Germinal center (tissue), 1 donor: ENCODE data around the gene SRL.
"Not testable (repeated sequence)": the region's sequence is repeated elsewhere in the genome, so short reads cannot be mapped to it uniquely, and the experiment has no call there.

Experiments
- DNase-seq: peaks from one replicate; pipeline ENCODE4 v3.0.0; 2012; ENCODE audit warnings: mixed read lengths, low spot score

The SRL gene

GRCh38 chr16:4226251-4227039 is 15.4 kb downstream of the SRL start:
- DNase-seq, result no peak

DNA sequence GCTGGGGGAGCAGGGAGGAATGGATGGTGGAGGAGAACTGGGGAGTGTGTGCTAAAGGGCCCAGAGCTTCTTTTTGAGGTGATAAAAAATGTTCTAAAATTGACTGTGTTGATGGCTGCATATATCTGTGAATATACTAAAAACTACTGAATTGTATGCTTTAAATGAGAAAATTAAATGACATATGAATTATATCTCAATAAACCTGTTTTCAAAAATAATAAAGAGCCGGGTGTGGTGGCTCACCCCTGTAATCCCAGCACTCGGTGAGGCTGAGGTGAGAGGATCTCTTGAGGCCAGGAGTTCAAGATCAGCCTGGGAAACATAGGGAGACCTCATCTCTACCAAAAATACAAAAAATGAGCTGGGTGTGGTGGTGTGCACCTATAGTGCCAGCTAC is 16.8 kb downstream of the SRL start:
- DNase-seq, result no peak

DNA sequence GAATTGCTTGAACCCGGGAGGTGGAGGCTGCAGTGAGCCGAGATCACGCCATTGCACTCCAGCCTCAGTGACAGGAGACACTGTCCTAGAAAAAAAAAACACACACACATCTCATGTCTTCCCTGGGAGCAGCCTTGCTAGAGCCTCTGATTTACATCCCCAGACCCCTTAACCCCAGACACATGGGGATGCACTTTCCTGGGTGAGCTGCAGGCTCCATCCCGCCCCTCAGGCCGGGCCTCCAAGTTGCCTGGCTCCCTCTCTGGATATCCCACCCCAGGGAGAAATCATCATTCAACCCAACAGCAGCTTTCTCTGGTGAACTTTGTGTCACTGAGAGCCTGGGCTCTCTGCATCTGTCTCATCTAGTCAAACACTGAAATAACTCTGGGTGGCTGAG is 21.5 kb downstream of the SRL start:
- no peak for DNase-seq

DNA sequence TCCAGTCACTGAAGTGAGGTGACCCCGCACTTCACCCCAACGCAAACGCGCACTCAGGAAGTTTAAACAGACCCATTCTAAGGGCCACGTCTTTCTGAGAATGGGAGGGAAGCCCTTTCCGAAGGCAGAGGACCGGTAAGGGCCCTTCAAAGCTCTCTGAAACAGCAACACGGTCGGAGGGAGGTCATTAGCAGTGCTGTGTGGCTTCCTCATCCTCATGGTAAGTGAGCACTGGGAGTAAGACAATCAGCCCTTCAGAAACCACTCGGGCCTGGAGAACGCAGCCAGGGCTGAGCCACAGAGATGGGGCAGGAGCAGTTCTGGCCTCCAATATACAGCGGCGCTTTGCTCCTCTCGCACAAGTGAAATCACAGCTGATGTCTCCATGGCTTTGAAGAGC is 23.7 kb downstream of the SRL start:
- no peak for DNase-seq

DNA sequence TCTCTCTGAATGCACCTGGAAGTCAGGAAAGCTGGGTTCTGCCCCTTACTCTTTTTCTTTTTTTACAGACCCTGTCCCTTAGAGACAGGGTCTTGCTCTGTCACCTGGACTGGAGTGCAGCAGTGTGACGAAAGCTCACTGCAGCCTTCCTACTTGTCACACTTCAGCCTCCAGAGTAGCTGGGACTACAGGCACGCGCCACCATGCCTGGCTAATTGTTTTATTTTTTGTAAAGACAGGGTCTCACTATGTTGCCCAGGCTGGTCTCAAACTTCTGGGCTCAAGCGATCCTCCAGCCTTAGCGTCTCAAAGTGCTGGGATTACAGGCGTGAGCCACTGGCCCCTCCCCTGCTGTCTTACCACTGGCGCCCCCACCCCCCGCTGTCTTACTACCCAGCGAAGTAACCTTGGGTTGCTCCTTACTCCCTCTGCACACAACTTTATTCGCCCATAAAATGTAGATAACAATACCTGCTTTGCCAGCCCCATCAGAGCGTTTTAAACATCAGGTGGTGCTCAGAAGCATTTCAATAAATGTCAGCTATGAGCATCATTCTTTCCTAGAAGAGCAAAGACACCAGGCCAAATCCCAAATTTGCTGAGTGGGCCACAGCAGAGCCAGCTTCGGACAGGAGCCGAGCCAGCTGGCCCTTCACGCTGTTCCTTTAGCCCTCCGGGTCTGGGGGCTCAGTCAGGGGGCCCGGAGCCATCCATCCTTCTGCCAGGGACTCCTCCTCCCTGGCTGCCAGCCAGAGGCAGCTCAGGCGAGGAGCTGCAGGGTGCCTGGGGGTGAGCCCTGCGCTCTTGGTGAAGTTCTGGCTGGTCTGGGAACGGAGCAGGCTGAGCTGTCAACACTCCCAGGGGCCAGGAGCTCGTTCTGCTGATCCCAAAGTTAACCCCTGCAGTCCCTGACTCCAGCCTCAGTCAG is 24.4 kb downstream of the SRL start:
- no peak for DNase-seq

- no peak for DNase-seq
These were observed 25.3 kb downstream of the SRL start for GRCh38 chr16:4216596-4216995.

- DNase-seq, result no peak
These were observed 26.8 kb downstream of the SRL start for GRCh38 chr16:4215106-4215505.

GRCh38 chr16:4214215-4214621 is 27.7 kb downstream of the SRL start:
- DNase-seq, result no peak

DNA sequence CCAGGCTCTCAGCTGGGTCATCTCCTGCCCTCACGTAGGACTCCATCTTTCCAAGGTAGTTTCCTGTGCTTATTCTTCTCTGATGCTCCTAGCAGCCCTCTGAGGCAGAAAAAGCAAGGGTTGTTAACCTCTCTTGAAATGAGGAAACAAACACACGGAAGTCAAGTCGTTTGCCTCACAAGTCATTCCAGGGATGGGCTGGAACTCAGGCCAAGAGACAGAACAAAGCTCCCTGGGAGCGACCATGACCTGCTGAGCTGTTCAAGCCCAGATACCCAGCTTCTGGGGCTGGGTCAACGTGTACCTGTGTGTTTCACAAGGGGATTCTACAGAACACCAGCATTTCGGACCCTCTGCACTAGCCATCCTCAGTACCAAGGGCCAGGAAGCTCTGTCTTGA is 28.1 kb downstream of the SRL start:
- no peak for DNase-seq

- no peak for DNase-seq
These were observed 29.0 kb downstream of the SRL start for GRCh38 chr16:4212934-4213296.

- no peak for DNase-seq
These were observed 29.5 kb downstream of the SRL start for GRCh38 chr16:4212211-4212933.

DNA sequence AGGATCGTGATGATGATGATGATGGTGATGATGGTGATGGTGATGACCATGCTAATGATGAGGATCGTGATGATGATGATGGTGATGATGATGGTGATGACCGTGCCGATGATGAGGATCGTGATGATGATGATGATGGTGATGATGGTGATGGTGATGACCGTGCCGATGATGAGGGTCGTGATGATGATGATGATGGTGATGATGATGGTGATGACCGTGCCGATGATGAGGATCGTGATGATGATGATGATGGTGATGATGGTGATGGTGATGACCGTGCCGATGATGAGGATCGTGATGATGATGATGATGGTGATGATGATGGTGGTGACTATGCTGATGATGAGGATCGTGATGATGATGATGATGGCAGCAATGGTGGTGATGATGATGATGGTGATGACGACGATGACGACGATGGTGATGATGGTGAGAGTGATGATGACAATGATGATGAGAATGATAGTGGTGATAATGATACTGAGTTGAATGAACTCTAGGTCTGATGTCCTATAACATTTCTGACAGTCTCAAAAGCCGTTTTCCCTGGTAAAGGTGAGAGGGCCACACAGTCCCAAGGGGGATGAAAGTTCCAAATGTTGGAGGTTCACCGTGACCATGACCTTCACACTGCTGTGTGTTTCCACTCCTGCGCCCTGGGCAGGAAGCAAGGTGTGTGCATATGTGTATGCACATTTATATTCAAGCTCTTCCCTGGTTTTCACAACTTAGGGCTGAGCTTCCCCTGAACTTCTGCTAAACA is 30.3 kb downstream of the SRL start:
- not testable (repeated sequence) for DNase-seq

DNA sequence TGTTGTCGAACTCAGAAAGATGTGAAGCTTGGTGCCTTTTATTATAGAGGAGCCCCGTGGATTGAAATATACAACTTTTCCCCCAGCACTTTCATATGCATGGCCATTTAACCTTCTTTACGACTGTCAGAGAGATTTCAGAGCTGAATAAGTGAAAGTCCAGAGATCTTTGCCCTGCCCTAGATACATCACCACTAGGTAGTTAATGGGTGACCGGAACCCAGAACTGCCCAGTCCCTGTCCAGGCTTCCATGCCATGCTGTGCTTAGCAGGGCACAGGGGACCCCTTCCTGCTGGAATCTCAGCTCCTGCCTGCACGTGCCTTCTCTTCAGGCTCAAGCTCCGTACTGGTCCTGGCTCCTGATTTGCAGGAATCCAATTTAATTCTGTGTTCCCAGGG is 32.2 kb downstream of the SRL start:
- no peak for DNase-seq

DNA sequence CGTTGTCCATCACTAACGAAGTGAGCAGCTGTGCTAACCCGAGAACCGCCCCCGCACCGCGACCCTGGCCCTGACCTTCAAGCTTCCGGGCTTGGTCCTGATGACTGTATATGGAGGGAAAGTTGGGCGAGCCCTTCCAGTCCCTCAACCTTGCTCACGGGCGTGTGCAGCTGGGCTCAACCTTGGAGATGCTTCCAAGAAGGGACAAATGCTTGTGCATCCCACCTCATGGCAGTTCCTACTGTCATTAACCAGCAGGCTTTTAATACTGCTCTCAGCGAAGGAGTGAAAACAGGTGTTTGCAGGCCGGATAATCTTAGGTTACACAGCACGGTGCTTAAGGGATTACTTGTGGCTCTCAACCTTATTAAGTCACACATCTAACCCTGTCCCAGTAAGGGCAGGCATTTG is 33.5 kb downstream of the SRL start:
- no peak for DNase-seq

- no peak for DNase-seq
These were observed 34.1 kb downstream of the SRL start for GRCh38 chr16:4207683-4208340.

DNA sequence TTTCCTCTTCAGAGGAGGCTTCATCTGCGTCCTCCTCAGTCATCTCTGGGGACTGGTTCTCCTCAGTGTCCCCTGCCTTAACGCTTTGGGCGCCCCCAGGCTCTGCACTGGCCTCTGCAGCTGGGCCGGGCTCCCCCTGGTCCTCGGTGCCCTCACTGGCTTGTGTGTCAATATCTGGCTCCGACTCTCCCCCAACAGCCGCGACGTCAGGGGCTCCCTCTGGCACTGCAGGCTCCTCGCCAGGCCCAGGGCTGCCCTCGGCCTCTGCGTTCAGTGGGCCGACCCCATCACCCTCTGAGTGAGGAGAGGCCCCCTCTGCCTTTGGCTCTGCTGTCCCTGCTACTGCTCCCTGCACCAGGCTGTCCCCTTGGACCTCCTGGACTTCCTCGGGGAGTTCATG is 34.7 kb downstream of the SRL start:
- DNase-seq, result no peak

DNA sequence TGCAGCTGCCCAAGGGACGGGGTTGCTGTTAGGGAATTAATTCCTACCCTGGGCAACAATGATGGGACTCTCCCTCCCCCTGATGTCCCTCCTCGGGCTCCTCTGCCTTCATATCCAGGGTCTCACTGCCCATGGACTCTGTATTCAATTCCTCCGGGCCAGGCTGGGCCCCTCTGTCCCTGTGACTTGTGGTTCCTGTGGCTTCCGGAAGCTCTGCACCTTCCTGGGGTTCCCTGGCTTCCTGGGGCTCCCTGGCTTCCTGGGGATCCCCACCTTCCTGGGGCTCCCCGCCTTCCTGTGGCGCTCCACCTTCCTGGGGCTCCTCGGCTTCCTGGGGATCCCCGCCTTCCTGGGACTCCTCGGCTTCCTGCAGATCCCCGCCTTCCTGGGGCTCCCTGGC is 35.2 kb downstream of the SRL start:
- DNase-seq, result no peak

- DNase-seq, result no peak
These were observed 35.9 kb downstream of the SRL start for GRCh38 chr16:4205971-4206370.

- no peak for DNase-seq
These were observed 37.4 kb downstream of the SRL start for GRCh38 chr16:4204521-4204920.

DNA sequence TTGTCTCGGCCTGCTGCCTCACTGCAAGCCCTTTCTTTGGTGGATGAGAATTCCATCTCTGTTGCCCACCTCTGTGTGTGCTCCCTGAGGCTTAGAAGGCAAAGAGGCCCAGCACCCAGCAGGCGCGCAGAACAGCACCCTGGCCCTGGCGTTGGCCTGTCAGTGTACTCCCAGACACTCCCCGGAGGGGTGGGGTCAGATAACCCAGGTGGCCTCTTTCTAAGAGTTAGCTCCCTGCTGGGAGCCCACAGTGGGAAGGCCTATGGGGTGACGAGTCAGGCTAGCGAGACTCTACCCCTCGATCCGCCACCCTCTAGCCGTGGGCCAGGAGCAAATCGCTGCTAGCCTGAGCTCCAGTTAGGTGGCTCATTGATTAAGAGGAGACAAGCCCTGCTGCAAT is 38.1 kb downstream of the SRL start:
- DNase-seq, result no peak

GRCh38 chr16:4202615-4203345 is 39.1 kb downstream of the SRL start:
- no peak for DNase-seq
